IPS-15b (cell line): Measurements from ENCODE around the gene KIAA1191.
A peak's percentile ranks its signal among the peaks of the same experiment; 100 is the strongest.
"Not testable (repeated sequence)": the region's sequence is repeated elsewhere in the genome, so short reads cannot be mapped to it uniquely, and the experiment has no call there.

Source experiments
- H3K27me3 ChIP-seq: one replicate; pipeline ENCODE4 v1.6.1; 2013; ENCODE audit warnings: low read length; ENCODE audit not compliant: control insufficient read depth, insufficient read depth
- H3K36me3 ChIP-seq: one replicate; pipeline ENCODE4 v1.6.1; 2013; ENCODE audit warnings: low read length; ENCODE audit not compliant: control insufficient read depth, insufficient read depth
- H3K4me1 ChIP-seq: one replicate; pipeline ENCODE4 v1.6.1; 2013; ENCODE audit warnings: mild to moderate bottlenecking, low read length; ENCODE audit not compliant: control insufficient read depth, insufficient read depth
- H3K4me3 ChIP-seq: one replicate; pipeline ENCODE4 v1.5.1; 2013; ENCODE audit warnings: low read depth, low read length
- H3K9ac ChIP-seq: one replicate; pipeline ENCODE4 v1.6.1; 2013; ENCODE audit warnings: low read depth, mild to moderate bottlenecking, low read length
- H3K9me3 ChIP-seq: one replicate; pipeline ENCODE4 v1.6.1; 2013; ENCODE audit warnings: mild to moderate bottlenecking, low read length; ENCODE audit not compliant: control insufficient read depth, insufficient read depth

The KIAA1191 gene, protein sequence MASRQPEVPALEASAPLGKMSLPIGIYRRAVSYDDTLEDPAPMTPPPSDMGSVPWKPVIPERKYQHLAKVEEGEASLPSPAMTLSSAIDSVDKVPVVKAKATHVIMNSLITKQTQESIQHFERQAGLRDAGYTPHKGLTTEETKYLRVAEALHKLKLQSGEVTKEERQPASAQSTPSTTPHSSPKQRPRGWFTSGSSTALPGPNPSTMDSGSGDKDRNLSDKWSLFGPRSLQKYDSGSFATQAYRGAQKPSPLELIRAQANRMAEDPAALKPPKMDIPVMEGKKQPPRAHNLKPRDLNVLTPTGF

DNA sequence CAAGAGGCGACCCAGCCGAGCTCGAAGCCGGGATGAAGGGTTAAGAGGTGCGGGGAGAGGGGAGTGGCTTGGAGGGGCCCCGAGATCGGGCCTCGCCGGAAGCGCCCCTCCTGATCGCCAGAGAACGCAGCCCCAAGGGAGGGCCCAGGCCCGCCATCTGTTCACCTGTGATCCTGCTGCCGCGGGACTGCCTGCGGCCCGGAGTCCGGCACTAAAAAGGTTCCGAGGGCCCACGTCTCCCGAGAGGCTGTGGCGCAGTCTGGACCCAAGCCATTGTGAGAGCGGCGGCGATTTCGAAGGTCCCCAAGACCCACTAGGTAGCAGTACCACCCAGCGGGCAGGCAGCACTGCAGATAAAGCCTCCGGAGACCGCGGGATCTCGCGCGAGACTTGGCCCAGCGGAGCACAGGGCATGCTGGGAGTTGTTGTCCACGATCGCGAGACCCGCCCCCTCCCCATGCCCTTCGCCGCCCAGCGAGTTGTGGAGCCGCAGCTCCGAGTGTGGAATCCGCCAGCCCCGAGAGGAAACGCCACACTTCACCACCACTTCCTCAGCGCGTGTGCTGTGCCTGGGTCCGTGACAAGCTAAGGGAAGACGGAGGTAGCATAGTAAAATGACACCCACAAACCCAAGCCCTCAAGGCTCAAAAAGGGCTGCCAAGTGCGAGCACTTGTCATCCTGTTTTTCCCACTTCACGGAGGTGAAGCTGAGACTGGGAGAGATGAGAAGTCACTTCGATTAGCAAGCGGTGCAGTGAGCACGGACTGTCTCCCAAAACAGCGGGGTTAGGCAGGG, at the start of gene KIAA1191:
Gene KIAA1191 (minus strand): TSS at position 328 of the 796 bp plus-strand sequence. CDS start 2,256 bp downstream, outside the sequence.
- Histone ChIP-seq H3K4me1 (no peaks in the 10 kb centered on the region), H3K9me3 (no peaks in the 10 kb centered on the region), H3K9ac (peak within 1 kb of the TSS; percentile 90), H3K36me3 (peaks cover 8% of the 10 kb centered on the region), H3K27me3 (peaks cover 40% of the 10 kb centered on the region), H3K4me3 (peak within 1 kb of the TSS; percentile 96)

DNA sequence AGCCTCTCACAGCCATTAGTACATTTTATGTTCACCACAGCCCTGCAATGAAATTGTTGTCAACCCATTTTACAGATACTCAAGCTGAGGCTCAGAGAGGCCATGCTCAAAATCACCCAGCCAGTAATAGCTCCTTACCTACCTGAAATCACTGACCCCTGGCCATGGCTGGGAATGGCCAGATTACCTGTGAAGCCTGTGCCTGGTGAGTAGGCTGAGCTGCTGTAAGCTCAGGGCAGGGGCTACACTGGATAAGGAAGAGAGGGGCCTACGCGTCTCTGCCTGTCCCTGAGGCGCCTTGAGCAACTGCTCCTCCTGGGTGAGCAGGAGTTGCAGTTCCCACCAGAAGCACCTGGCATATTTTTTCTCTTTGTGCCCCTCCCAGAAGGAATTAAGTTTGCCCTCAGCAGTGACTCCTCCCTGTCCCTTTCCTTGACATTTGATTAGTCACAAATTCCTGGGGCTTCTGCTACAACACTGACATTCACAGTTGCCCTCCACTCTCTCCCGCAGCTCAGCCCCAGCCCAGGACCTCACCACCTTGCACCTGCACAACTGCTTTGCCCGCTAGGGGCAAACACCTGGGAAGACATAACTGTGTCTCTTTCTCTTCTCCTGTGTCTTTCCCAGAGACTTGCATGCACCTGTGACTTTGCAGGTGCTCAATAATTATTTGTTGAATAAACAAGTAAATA, 49.1 kb upstream of the KIAA1191 start:
- H3K9ac ChIP-seq = no peak overlapping the region
- no peaks in the 10 kb centered on the region for H3K9me3 ChIP-seq
- H3K27me3 ChIP-seq = peaks cover 3% of the 10 kb centered on the region
- H3K4me3 ChIP-seq = no peak overlapping the region
- H3K36me3 ChIP-seq = no peaks in the 10 kb centered on the region
- H3K4me1 ChIP-seq = no peaks in the 10 kb centered on the region

DNA sequence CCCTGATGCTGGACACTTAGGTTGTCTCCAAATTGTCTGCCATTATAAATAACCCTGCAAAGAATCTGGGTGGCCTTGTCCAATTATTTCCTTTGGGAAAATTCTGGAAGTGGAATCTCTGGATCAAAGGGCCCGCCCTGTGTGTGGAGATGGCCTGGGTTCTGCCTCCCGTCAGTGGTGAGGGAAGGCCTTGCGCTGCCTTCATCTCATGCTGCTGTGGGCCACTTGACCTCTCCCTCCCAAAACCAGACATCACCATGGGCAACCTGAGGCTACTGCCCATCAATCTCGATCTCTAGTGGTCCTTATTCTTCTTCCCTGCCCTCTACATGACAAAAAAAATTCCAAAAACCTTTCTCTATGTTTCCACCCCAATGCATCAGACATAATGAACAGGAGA, 48.2 kb upstream of the KIAA1191 start:
- Histone ChIP-seq H3K36me3 (no peaks in the 10 kb centered on the region), H3K4me1 (no peaks in the 10 kb centered on the region), H3K4me3 (no peak overlapping the region), H3K9me3 (no peaks in the 10 kb centered on the region), H3K9ac (no peak overlapping the region), H3K27me3 (no peaks in the 10 kb centered on the region)

DNA sequence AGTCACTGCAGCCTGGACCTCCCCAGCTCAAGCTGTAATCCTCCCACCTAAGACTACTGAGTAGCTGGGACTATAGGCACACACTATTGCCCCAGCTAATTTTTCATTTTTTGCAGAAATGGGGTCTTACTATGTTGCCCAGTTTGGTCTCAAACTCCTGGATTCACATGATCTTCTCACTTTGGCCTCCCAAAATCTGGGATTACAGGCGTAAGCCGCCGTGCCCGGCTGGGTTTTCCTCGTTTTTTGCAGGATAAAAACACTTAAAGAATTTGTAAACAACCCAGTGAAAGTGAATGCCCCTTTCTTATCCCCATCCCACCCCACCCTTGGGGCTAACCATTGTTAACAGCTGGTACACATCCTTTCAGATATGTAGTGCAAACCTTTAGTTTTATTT, 47.0 kb upstream of the KIAA1191 start:
- Histone ChIP-seq H3K9me3 (no peaks in the 10 kb centered on the region), H3K9ac (no peak overlapping the region), H3K4me1 (no peaks in the 10 kb centered on the region), H3K36me3 (no peaks in the 10 kb centered on the region), H3K27me3 (no peaks in the 10 kb centered on the region), H3K4me3 (no peak overlapping the region)

DNA sequence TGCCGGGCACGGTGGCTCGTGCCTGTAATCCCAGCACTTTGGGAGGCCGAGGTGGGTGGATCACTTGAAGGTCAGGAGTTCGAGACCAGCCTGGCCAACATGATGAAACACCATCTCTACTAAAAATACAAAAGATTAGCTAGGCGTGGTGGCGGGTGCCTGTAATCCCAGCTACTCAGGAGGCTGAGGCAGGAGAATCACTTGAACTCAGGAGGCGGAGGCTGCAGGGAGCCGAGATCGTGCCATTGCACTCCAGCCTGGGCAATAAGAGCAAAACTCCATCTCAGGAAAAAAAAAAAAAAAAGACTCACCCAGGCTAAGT, 46.6 kb upstream of the KIAA1191 start:
- not testable (repeated sequence) for H3K36me3 ChIP-seq, H3K9ac ChIP-seq, H3K4me1 ChIP-seq, H3K9me3 ChIP-seq, H3K27me3 ChIP-seq, H3K4me3 ChIP-seq

DNA sequence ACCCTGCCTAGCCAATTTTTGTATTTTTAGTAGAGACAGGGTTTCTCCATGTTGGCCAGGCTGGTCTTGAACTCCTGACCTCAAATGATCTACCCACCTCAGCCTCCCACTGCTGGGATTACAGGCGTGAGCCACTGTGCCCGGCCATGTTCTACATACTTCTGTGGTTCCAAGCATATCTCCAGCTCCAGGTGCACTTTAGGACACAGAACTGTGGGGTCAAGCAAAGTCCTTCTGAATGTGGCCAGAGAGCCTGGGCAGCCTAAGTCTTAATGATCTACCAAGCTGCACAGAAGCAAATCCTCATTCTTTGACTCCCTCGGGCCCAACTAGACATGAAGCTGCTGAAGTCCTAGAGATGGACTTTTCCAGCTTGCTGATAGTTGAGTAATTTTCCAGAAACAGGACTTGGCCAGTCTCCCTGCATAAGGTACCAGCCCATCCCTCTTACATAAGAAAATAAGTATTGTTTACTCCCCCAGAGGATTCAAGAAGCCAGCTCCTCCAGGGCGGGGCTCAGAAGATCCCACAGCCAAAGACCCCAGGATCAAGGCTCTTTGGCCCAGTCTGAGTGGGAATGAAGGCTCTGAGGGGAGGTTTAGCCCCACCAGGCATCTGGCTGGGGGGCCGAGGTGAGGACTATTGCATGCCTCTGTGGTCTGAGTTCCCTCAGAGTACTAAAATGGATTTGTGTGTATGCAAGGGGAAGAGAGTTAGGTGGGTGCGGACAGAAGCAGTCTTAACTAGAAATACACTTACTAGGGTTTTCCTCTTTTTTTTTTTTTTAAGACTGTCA, 46.1 kb upstream of the KIAA1191 start:
- Histone ChIP-seq H3K9me3 (no peaks in the 10 kb centered on the region), H3K27me3 (no peaks in the 10 kb centered on the region), H3K4me1 (no peaks in the 10 kb centered on the region), H3K36me3 (no peaks in the 10 kb centered on the region), H3K4me3 (no peak overlapping the region), H3K9ac (no peak overlapping the region)

DNA sequence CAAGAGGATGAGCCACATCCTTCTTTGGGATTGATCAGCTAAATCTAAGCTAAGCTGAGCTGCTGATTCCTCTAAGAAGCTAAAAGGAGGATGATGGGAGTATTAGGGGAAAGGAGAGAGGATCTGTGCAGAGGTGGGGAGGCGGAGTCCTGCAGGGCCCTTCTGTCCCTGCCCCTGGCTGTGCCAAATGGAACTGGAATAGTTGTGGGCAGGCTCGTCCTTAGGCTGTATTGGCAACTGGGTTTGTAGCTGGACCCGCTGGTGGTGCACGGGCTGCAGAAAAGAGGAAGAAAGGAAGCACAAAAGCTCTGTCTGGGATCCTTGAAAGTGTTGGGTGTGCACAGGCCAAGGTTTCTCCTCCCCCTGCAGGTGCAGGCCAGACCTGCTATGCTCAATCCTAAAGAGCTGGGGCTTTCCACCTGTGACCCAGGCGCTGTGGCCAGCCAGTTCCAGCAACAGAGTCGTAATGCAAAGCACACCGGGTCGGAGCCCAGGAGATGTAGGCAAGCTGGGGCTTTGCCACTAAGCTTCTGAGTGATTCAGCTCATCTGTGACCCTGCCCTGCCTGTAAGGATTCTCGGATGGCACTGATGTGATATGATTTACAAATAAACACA, 45.0 kb upstream of the KIAA1191 start:
- H3K4me3 ChIP-seq = no peak overlapping the region
- no peaks in the 10 kb centered on the region for H3K36me3 ChIP-seq
- no peaks in the 10 kb centered on the region for H3K27me3 ChIP-seq
- no peak overlapping the region for H3K9ac ChIP-seq
- H3K4me1 ChIP-seq = no peaks in the 10 kb centered on the region
- no peaks in the 10 kb centered on the region for H3K9me3 ChIP-seq

DNA sequence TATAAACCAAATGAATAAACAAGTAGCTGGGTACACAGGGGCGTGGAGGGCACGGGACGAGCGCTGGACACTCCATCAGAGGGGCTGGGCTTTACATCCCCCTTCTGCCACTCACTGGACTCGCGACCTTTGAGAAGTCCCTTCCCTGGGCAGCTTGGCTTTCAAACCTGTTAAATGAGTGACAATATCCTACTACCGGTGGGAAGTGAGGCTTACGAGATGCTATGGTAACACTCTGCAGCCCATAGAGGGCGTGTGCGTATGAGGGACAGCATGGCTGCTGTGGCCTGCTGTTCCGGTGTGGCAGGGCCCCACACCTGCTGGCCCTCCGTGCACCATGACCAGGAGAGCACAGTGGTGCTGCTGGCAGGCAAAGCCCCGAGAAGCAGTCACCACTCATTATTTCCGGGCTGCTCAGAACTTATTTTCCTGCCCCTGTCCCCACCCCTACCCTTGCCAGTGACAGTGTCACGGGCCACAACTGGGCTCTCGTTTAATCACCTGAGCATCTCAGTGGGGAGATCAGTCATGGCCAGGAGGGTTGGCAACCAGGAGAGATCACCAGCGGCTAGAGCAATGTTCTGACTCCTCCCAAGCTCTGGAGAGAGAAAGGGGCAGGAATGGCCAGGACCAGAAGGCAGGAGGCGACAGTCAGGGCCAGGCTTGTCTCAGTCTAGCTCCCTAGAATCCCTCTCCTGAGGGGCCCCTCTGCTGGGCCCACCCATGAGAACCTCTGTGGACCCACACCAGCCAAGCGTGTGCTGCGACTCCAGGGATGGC, 44.3 kb upstream of the KIAA1191 start:
- H3K4me3 ChIP-seq = no peak overlapping the region
- no peaks in the 10 kb centered on the region for H3K27me3 ChIP-seq
- H3K9me3 ChIP-seq = no peaks in the 10 kb centered on the region
- H3K4me1 ChIP-seq = no peaks in the 10 kb centered on the region
- H3K36me3 ChIP-seq = no peaks in the 10 kb centered on the region
- no peak overlapping the region for H3K9ac ChIP-seq

DNA sequence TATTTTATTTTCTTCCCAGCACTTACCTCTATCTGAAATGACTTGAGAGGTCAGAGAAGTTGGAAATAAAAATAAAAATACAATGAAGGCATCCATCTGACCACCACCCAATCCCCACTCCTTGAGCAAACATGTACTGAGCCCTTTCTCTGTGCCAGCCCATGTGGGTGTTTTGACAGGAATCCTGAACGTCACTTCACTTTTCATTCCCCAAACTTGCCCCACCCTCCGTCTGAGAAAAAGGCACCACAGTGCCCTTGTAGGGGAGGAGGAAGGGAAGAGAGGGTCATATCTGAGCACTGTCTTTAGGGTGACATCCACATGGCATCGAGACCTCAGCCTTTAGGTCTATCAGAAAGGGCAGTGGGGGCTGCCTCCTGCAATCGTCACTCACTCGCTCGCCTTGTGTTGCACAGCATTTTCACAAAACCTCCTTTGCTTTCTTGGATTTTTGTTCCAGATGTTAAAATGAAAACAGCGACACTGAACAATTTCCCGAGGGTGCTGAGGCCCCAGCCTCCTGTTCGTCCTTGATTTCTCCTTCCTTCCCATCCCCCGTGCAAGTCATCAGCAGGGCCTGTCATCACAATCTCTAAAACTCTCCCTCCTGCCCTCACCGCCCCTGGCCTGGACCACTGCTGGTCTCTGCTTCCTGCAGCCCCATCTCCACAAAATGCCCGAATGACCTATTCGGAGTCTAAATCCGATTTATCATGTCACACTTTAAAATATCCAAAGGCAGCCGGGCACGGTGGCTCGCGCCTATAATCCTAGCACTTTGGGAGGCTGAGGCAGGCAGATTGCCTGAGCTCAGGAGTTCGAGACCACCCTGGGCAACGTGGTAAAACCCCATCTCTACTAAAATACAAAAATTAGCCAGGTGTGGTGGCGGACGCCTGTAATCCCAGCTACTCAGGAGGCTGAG, 40.0 kb upstream of the KIAA1191 start:
- Histone ChIP-seq H3K9ac (no peak overlapping the region), H3K4me3 (no peak overlapping the region), H3K4me1 (no peaks in the 10 kb centered on the region), H3K9me3 (no peaks in the 10 kb centered on the region), H3K36me3 (no peaks in the 10 kb centered on the region), H3K27me3 (no peaks in the 10 kb centered on the region)
